ENCODE measurements around the gene SPATA21.

SPATA21 gene

GRCh38 chr1:16418823-16419425, 18.3 kb downstream of the SPATA21 start:
- no peak for DNase-seq

- DNase-seq = no peak
Measured at GRCh38 chr1:16413191-16413590, 24.0 kb downstream of the SPATA21 start.

- no peak for DNase-seq
Measured at GRCh38 chr1:16410803-16411202, 26.4 kb downstream of the SPATA21 start.

DNA sequence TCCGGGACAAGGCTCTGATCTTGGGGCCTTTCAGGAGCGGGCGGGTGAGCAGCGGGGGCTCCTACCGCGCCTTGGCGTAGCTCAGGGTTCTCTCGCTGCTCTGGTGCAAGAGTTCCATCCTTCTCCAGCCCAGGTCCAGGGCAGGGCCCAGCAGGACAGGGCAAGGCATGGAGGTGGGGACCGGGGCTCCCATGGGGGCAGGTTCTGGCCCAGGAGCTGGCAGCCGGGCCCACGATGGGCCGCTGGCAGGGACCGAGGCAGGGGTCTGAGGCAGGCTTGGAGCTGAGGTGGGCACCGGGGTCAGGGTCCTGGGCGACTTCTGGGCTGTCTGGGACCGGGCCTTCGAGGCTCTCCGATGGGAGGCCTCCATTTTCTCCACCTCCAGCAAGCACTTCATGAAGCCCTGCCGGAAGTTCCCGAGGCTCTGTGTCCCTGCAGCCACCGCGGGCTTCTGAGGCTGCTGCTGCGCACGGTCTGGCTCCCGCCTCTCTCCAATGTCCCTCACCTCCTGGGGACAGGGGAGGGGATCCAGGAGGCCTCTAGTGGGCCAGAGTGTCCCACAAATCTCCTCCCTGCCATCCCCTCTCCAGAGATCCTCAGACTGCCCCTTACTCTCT, 27.6 kb downstream of the SPATA21 start:
- DNase-seq = no peak

GRCh38 chr1:16406868-16407267, 30.4 kb downstream of the SPATA21 start:
- DNase-seq = no peak

DNA sequence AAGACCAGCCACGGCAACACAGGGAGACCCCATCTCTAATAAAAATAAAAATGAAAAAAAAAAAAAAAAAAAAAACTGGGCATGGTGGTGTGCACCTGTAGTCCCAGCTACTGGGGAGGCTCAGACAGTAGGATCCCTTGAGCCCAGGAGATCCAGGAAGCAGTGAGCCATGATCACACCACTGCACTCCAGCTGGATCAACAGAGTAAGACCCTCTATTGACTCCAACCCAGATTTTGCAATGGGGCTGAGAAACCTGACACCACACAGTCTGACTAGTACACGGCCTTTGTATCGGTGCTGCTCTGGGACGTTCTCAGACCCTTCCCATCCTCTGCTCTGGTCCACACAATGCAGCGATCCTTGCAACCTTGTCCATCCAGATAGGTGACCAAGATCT, 31.8 kb downstream of the SPATA21 start:
- DNase-seq = no peak

DNA sequence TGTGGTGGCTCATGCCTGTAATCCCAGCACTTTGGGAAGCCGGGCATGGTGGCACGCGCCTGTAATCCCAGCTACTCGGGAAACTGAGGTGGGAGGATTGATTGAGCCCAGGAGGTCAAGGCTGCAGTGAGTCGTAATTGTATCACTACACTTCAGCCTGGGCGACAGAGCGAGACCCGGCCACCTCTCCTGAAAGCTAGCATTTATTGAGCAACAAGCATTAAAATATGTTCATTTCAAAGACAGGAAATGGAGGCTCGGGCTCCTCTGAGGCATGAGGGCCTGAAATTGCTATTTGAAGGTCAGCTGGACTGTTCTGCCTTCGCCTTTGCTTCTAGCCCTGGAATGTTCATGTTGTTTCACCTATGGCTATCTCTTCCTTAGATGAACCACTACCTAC, 34.5 kb downstream of the SPATA21 start:
- no peak for DNase-seq

- no peak for DNase-seq
Measured at GRCh38 chr1:16398371-16398953, 38.8 kb downstream of the SPATA21 start.

DNA sequence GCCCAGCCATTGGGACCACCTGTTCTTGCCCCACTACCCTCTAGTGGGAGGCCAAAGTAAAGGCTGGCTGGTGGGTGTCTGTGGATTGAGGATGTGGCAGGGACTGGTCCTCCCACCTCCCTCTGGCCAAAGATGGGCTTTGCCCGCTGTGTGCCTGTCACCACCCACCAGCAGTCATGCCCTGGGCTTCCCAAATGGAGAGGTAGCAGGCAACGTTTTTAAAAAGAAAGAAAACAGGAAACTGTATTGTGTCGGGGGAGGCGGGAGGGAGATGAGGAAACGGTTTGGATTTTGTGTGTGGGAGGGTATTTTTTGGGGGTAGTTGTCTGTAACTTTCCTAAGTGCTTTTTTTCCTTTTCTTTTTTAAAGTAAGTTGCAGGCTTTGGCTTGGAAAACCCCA, 40.1 kb downstream of the SPATA21 start:
- DNase-seq = no peak

DNA sequence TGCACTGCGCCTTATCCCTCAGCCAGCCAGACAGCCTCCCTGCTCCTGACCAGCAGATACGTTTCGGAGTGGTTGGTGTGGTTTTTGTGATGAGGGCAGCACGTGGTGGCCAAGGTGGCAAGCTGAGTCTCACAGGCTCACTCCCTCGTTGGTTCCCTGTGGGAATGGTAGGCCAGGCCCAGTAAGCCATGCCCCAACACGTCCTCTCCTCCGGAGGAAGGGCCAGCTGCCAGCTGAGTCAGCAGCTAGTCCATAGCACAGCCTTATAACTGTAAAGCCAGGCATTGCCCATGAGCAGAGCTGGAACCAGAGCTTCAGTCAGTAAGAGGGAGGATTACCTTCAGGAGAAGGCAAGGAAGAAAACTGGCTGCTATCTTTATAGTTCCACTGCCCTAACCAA, 40.6 kb downstream of the SPATA21 start:
- DNase-seq = peak; percentile 55

DNA sequence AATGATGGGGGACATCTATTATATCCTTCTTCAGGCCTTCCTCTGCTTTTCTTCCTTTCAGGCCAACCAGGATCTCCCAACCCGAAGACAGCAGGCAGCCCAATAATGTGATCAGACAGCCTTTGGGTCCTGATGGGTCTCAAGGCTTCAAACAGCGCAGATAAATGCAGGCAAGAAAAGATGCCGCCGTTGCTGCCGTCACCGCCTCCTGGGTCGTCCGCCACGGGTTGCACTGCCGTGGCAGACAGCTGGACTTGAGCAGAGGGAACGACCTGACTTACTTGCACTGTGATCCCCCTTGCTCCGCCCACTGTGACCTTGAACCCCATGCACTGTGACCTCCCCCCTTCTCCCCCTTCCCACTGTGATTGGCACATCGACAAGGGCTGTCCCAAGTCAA, 42.2 kb downstream of the SPATA21 start:
- no peak for DNase-seq

GRCh38 chr1:16393570-16394521, 43.4 kb downstream of the SPATA21 start:
- DNase-seq = no peak

- peak; percentile 38 for DNase-seq
Measured at GRCh38 chr1:16392740-16393569, 44.3 kb downstream of the SPATA21 start.

GRCh38 chr1:16391411-16391810, 45.8 kb downstream of the SPATA21 start:
- DNase-seq = no peak

DNA sequence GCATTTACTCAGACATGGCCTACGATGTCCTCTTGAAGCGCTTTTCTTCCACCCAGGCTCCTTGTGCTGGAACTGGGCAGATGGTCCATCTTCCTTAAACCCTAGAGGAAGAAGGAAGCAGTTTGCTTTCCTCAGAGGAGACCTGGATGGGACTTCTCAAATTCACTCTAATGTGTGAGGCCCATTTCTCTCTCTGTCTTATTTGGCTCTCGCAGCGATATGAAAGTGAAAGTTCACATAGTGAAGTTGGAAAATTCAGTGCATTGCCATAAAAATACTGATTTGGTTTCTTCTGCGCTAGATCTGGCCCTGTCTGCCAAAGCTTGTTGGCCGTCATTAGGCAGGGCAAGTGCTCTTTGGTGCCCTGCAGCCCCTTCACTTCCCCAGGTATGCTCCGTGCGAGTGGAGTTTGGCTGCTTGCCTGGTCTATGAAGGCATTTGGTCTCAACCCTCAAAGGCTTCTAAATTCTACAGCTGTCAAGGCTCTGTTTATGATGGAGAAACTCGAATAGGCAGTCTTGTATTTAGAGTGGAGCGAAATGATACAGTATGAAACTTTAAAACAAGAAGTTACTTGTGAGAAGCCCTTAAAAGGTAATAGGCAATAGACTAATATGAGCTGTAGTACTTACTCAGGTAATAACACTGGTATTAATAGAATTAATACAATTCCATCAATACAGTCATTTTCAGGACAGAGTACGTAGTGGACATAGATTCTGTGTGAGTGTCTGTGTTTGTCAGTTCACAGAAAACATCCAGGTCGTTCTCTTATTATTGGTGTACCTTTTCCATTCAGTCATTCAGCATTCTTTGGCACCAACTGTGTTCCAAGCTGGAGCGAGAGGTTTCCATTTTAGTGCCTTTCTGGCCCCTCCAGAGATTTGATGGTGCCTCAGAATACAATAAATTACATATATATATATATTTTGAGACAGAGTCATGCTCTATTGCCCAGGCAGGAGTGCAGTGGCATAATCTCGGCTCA, 49.7 kb downstream of the SPATA21 start:
- peak; percentile 57 for DNase-seq

- peak; percentile 48 for DNase-seq
Measured at GRCh38 chr1:16386454-16387113, 50.6 kb downstream of the SPATA21 start.

- no peak for DNase-seq
Measured at GRCh38 chr1:16385659-16386453, 51.4 kb downstream of the SPATA21 start.

DNA sequence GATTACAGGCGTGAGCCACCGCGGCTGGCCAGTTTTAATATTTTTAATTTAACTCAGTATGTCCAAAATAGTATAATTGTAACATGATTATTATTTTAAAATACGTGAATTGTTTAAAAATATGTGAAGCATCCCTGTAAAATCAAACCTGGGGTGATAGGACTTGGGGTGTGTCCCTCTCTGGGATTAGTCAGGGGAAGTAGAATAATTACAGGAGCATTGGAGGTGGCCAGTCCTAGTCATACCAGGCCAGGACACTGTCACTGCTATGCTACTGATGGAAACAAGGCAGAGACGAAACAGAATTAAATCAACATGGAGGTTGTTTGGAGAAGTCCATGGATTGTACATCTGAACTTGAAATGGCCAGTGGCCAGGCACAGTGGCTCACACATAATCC, 53.3 kb downstream of the SPATA21 start:
- DNase-seq = no peak

GRCh38 chr1:16380868-16381267, 56.4 kb downstream of the SPATA21 start:
- DNase-seq = no peak

DNA sequence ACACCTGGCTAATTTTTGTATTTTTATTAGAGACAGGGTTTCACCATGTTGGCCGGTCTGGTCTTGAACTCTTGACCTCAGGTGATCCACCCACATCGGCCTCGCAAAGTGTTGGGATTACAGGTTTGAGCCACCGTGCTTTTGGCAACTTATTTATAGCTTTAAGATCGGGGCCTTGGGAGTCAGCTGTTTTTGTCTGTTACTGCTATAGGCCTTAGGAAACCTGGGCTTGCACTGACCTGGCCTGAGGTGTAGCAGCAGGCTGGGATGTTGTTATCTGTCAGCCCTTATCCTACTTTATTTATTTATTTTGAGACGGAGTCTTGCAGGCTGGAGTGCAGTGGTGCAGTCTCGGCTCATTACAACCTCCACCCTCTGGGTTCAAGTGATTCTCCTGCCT, 58.8 kb downstream of the SPATA21 start:
- DNase-seq = no peak

All from femur (tissue), 1 donor.